AG04450 (cell line): ENCODE results near the gene IRF2. TPM values are rescaled to one million over a fixed set of nuclear protein-coding genes. Genes with fewer than 3 reads are reported as not detected.

ENCODE experiments used
- CTCF ChIA-PET: fragments of 300-600, 350-600 bp; formaldehyde crosslinking; extraction: SDS; loops from one replicate; lab custom pipeline; 2022; ENCODE audit warnings: antibody characterized with exemption, inconsistent platforms; lab: Charles Lee
- POLR2A ChIA-PET: fragments of 350-600 bp; formaldehyde crosslinking; extraction: SDS; loops from one replicate; lab custom pipeline; 2021; ENCODE audit warnings: antibody characterized with exemption, inconsistent platforms; lab: Yijun Ruan, JAX
- DNase-seq: peaks from one replicate; pipeline ENCODE4 v3.0.0-alpha.2; 2011; ENCODE audit warnings: low read depth, low spot score
- H3K27ac ChIP-seq: one replicate; pipeline ENCODE4 v1.5.1; 2012; ENCODE audit warnings: low read depth, low read length, control low read depth
- H3K27me3 ChIP-seq: one replicate; pipeline ENCODE4 v1.6.0; 2012; ENCODE audit warnings: low read length; ENCODE audit not compliant: control insufficient read depth, insufficient read depth
- H3K4me3 ChIP-seq: 2 replicates; pipeline ENCODE4 v1.5.1; 2011; ENCODE audit warnings: mild to moderate bottlenecking, low read depth, low read length, control low read depth
- H3K9me3 ChIP-seq: 2 replicates; pipeline ENCODE4 v1.5.1; 2012; ENCODE audit warnings: low read length; ENCODE audit not compliant: control insufficient read depth, insufficient read depth
- CTCF ChIP-seq: IDR thresholded peaks from 2 replicates; pipeline ENCODE4 v1.5.1; 2011; ENCODE audit warnings: low read depth, low read length, control low read depth, inconsistent platforms
- polyA plus RNA-seq: library from polyadenylated mRNA; depleted of rRNA; stranded (reverse); fragments of >200 nt; gene quantifications from 2 replicates; pipeline ENCODE4 v1.2.3, GENCODE V29; 2011

Gene IRF2
- polyA plus RNA-seq, 1 experiment = 39.2 TPM

DNA sequence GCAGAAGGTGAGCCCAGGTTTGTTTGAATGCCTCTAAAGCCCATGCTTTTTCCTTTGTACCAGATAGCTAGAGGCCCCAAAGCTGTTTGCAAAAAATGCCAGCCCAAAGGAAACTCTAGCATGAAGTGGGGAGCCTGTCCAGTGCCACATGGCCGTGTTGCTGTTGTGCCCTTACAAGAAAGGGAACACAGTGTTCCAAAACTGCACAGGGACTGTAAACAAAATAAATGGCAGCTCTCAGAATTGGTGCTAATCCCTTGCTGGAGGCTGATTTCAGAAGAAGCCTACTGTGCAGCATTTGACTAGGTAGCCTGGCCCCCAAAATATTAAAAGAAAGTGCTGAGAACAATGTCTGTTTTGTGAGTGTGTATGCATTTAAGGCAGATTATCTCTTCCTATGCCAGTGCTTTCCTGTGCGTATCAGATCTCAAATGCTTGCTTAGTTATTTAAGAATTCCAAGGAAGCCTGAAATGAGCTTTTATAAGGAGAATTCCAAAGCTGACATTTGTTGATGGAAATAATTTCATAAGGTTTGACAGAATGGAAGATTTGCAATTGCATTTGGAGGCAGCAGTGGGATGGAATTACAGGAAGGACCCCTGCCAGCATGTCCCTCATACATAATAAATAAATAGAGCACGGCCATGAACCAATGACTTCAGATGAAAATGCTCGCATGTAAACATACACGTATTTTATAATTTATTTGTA is 115.7 kb downstream of the IRF2 start:
- ChIA-PET POLR2A (no interaction called here), CTCF (interaction anchor here (1.1 kb wide), 1 partner anchor 31 kb away, joined by 4 read pairs; no protein-coding TSS in a partner anchor)

GRCh38 chr4:184357772-184358171 is 116.6 kb downstream of the IRF2 start:
- POLR2A ChIA-PET = no interaction called here
- CTCF ChIA-PET = no interaction called here
- Histone ChIP-seq H3K9me3 (peaks cover 6% of the 10 kb centered on the region), H3K4me3 (no peak overlapping the region), H3K27me3 (no peaks in the 10 kb centered on the region), H3K27ac (no peak overlapping the region)
- no peak for DNase-seq
- no peak for TF ChIP-seq CTCF

More for the DNA sequence above, 115.7 kb downstream of the IRF2 start:
- no peak for DNase-seq
- Histone ChIP-seq H3K27ac (no peak overlapping the region), H3K4me3 (no peak overlapping the region), H3K9me3 (peaks cover 6% of the 10 kb centered on the region), H3K27me3 (no peaks in the 10 kb centered on the region)
- no peak for TF ChIP-seq CTCF

DNA sequence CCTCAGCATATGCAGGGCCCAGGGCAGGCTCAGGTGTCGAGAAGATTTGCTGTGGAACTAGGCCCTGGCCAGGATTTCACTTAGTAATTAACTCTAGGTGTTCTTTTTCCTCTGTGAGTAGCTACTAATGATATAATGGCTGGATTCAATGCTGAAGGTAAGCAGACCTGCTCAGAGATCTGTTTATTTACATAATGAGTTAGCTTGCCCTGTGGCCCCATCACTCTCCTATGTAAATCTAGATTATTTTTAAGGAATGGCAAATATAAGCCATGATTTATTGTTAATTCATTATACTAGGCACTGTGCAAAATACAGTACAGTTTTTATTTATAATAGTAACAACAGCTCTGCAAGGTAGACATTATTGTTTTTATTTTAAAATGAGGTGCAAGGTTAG is 117.2 kb downstream of the IRF2 start:
- no peak overlapping the region for H3K27ac ChIP-seq
- H3K9me3 ChIP-seq = peaks cover 6% of the 10 kb centered on the region
- no peak for TF ChIP-seq CTCF
- H3K27me3 ChIP-seq = no peaks in the 10 kb centered on the region
- ChIA-PET CTCF (no interaction called here), POLR2A (no interaction called here)
- no peak overlapping the region for H3K4me3 ChIP-seq
- no peak for DNase-seq

GRCh38 chr4:184356366-184356765 is 118.0 kb downstream of the IRF2 start:
- Histone ChIP-seq H3K27me3 (no peaks in the 10 kb centered on the region), H3K9me3 (peaks cover 6% of the 10 kb centered on the region), H3K4me3 (no peak overlapping the region), H3K27ac (no peak overlapping the region)
- DNase-seq = no peak
- ChIA-PET CTCF (no interaction called here), POLR2A (no interaction called here)
- TF ChIP-seq CTCF = no peak

GRCh38 chr4:184355857-184356256 is 118.5 kb downstream of the IRF2 start:
- H3K4me3 ChIP-seq = no peak overlapping the region
- no peak for DNase-seq
- no peaks in the 10 kb centered on the region for H3K27me3 ChIP-seq
- peaks cover 6% of the 10 kb centered on the region for H3K9me3 ChIP-seq
- ChIA-PET POLR2A (no interaction called here), CTCF (no interaction called here)
- no peak for TF ChIP-seq CTCF
- H3K27ac ChIP-seq = no peak overlapping the region
